H1 (cell line): Measurements from ENCODE around the gene NME1. TPM values are rescaled to one million over a fixed set of nuclear protein-coding genes. Genes with fewer than 3 reads are reported as not detected.

Source experiments
- CTCF ChIA-PET: fragments of 300-600 bp; sonication (Branson Sonifier 250); formaldehyde crosslinking; loops from one replicate; lab custom pipeline; 2021; ENCODE audit not compliant: partially characterized antibody; lab: Charles Lee
- POLR2A ChIA-PET: fragments of 300-600 bp; sonication (Branson Sonifier 250); formaldehyde crosslinking; loops from one replicate; lab custom pipeline; 2021; ENCODE audit warnings: inconsistent platforms; ENCODE audit not compliant: partially characterized antibody; lab: Charles Lee
- DNase-seq, 2 experiments: peaks; one replicate each; pipeline versions ENCODE4 v3.0.0 to v3.0.0-alpha.2; 2010 to 2022; ENCODE audit warnings: low spot score in 2 of 2, low read depth in 1 of 2, mixed read lengths in 1 of 2
- FAIRE-seq: peaks from 2 replicates; lab custom pipeline; 2011; peaks lifted over from hg19 to GRCh38; lab: Jason Lieb, UNC
- H2AFZ ChIP-seq: 2 replicates; pipeline ENCODE4 v1.8.1; 2012; ENCODE audit warnings: low read length, inconsistent platforms
- H2AK5ac ChIP-seq: 2 replicates; pipeline ENCODE4 v1.6.1; 2013; ENCODE audit warnings: low read depth, low read length
- H2BK120ac ChIP-seq: replicated peaks from 2 replicates; pipeline ENCODE3; 2013; ENCODE audit warnings: low read depth, low read length, inconsistent platforms
- H2BK12ac ChIP-seq: 2 replicates; pipeline ENCODE4 v1.6.1; 2013; ENCODE audit warnings: low read depth, low read length
- H2BK15ac ChIP-seq: 2 replicates; pipeline ENCODE4 v1.6.1; 2013; ENCODE audit warnings: low read length
- H2BK20ac ChIP-seq: 2 replicates; pipeline ENCODE4 v1.6.1; 2013; ENCODE audit warnings: low read length
- H2BK5ac ChIP-seq: 2 replicates; pipeline ENCODE4 v1.6.1; 2013; ENCODE audit warnings: low read depth, low read length
- H3K14ac ChIP-seq: 2 replicates; pipeline ENCODE4 v1.6.1; 2013; ENCODE audit warnings: inconsistent platforms; ENCODE audit not compliant: insufficient read length
- H3K18ac ChIP-seq: 2 replicates; pipeline ENCODE4 v1.6.1; 2013; ENCODE audit warnings: low read length; ENCODE audit errors: extremely low read depth
- H3K23ac ChIP-seq: 2 replicates; pipeline ENCODE4 v1.6.1; 2013; ENCODE audit warnings: inconsistent platforms; ENCODE audit not compliant: insufficient read length
- H3K23me2 ChIP-seq: 2 replicates; pipeline ENCODE4 v1.6.1; 2013; ENCODE audit warnings: low read depth, low read length
- H3K27ac ChIP-seq: 2 replicates; pipeline ENCODE4 v1.6.1; 2011; ENCODE audit warnings: low read depth, low read length, inconsistent platforms
- H3K27me3 ChIP-seq, 4 experiments: replicated peaks in 1 of 4; 1 replicate in 1 of 4; 2 replicates in 3 of 4; pipeline versions ENCODE4 v1.6.1 to v1.8.1; 2011 to 2013; ENCODE audit warnings: low read length in 3 of 4, mild to moderate bottlenecking in 3 of 4, inconsistent platforms in 2 of 4, mixed read lengths in 2 of 4, moderate library complexity in 1 of 4; ENCODE audit not compliant: control insufficient read depth in 3 of 4, insufficient read depth in 3 of 4; ENCODE audit errors: extremely low read depth in 1 of 4
- H3K36me3 ChIP-seq, 4 experiments: 2 replicates each; pipeline versions ENCODE4 v1.6.1 to v1.8.1; 2011 to 2013; ENCODE audit warnings: mild to moderate bottlenecking in 4 of 4, low read length in 3 of 4, moderate library complexity in 2 of 4, control low read depth in 1 of 4, inconsistent platforms in 1 of 4; ENCODE audit not compliant: insufficient read depth in 4 of 4, control insufficient read depth in 2 of 4
- H3K4ac ChIP-seq: replicated peaks from 2 replicates; pipeline ENCODE3; 2013; ENCODE audit warnings: low read length, low read depth, mixed read lengths, inconsistent platforms; ENCODE audit not compliant: insufficient read length
- H3K4me1 ChIP-seq, 4 experiments: replicated peaks in 1 of 4; 1 replicate in 1 of 4; 2 replicates in 3 of 4; pipeline versions ENCODE4 v1.6.1 to v1.8.1; 2011 to 2013; ENCODE audit warnings: low read length in 3 of 4, inconsistent platforms in 2 of 4, mixed read lengths in 1 of 4; ENCODE audit not compliant: insufficient read depth in 4 of 4, control insufficient read depth in 3 of 4
- H3K4me2 ChIP-seq, 2 experiments: 2 replicates each; pipeline versions ENCODE4 v1.6.1 to v1.8.1; 2011 to 2013; ENCODE audit warnings: low read depth in 2 of 2, low read length in 2 of 2, control low read depth in 1 of 2, inconsistent platforms in 1 of 2, mild to moderate bottlenecking in 1 of 2; ENCODE audit not compliant: insufficient read depth in 1 of 2
- H3K4me3 ChIP-seq, 4 experiments: fragments of 200-600, 300-600 bp in 1 of 4; sonication (generic), shearing (Covaris generic), sonication (Bioruptor Twin) in 1 of 4; 2 replicates each; pipeline versions ENCODE4 v1.5.1 to v1.8.1; 2011 to 2016; ENCODE audit warnings: low read length in 4 of 4, low read depth in 3 of 4, control low read depth in 2 of 4, inconsistent platforms in 2 of 4, mild to moderate bottlenecking in 2 of 4, mixed read lengths in 1 of 4, moderate library complexity in 1 of 4; ENCODE audit not compliant: insufficient read depth in 2 of 4; ENCODE audit errors: extremely low read depth in 1 of 4
- H3K56ac ChIP-seq: replicated peaks from 2 replicates; pipeline ENCODE3; 2013; ENCODE audit warnings: low read depth, mild to moderate bottlenecking, mixed read lengths, low read length, inconsistent platforms; ENCODE audit not compliant: insufficient read length
- H3K79me1 ChIP-seq: 2 replicates; pipeline ENCODE4 v1.6.1; 2013; ENCODE audit warnings: low read depth, low read length, control low read depth
- H3K79me2 ChIP-seq, 2 experiments: 2 replicates each; pipeline versions ENCODE4 v1.6.1 to v1.8.1; 2012 to 2013; ENCODE audit warnings: low read length in 2 of 2, mild to moderate bottlenecking in 2 of 2, inconsistent platforms in 1 of 2; ENCODE audit not compliant: insufficient read depth in 2 of 2, control insufficient read depth in 1 of 2
- H3K9ac ChIP-seq, 4 experiments: replicated peaks in 1 of 4; 1 replicate in 1 of 4; 2 replicates in 3 of 4; pipeline versions ENCODE4 v1.6.1 to v1.8.1; 2011 to 2013; ENCODE audit warnings: low read depth in 3 of 4, low read length in 3 of 4, control low read depth in 2 of 4, mild to moderate bottlenecking in 2 of 4, moderate library complexity in 2 of 4, inconsistent platforms in 1 of 4; ENCODE audit errors: extremely low read depth in 1 of 4
- H3K9me3 ChIP-seq, 2 experiments: 2 replicates each; pipeline versions ENCODE4 v1.6.1 to v1.8.1; 2012 to 2013; ENCODE audit warnings: mild to moderate bottlenecking in 2 of 2, moderate library complexity in 2 of 2, control low read depth in 1 of 2, inconsistent platforms in 1 of 2, low read depth in 1 of 2, low read length in 1 of 2, mixed read lengths in 1 of 2; ENCODE audit not compliant: insufficient read depth in 2 of 2
- H4K20me1 ChIP-seq, 2 experiments: replicated peaks in 1 of 2; 2 replicates each; pipeline versions ENCODE3 to v1.8.1; 2011 to 2013; ENCODE audit warnings: inconsistent platforms in 2 of 2, low read length in 2 of 2, mild to moderate bottlenecking in 1 of 2; ENCODE audit not compliant: insufficient read depth in 2 of 2, control insufficient read depth in 1 of 2
- H4K5ac ChIP-seq: 2 replicates; pipeline ENCODE4 v1.6.1; 2013; ENCODE audit warnings: low read length, low read depth, mixed read lengths, inconsistent platforms; ENCODE audit not compliant: insufficient read length
- H4K8ac ChIP-seq: 2 replicates; pipeline ENCODE4 v1.8.0; 2013; ENCODE audit warnings: mild to moderate bottlenecking, moderate library complexity, low read length, inconsistent platforms; ENCODE audit not compliant: insufficient read depth; ENCODE audit errors: extremely low read depth
- H4K91ac ChIP-seq: replicated peaks from 2 replicates; pipeline ENCODE3; 2013; ENCODE audit warnings: low read length, mixed read lengths, inconsistent platforms; ENCODE audit not compliant: insufficient read length
- CTBP2 ChIP-seq: IDR thresholded peaks from 2 replicates; pipeline ENCODE4 v1.7.0; 2011; ENCODE audit warnings: borderline replicate concordance, mild to moderate bottlenecking, moderate library complexity, mixed read lengths, low read length; ENCODE audit not compliant: insufficient read depth, insufficient read length
- GTF2F1 ChIP-seq: IDR thresholded peaks from 2 replicates; pipeline ENCODE4 v1.6.1; 2012; ENCODE audit warnings: low read depth, low read length, improper control_type of control experiment, borderline replicate concordance
- HDAC6 ChIP-seq: IDR thresholded peaks from one replicate; pipeline ENCODE4 v1.7.1; 2012; ENCODE audit warnings: low read depth, mild to moderate bottlenecking, inconsistent platforms, low read length, moderate library complexity
- JUND ChIP-seq: IDR thresholded peaks from 2 replicates; pipeline ENCODE4 v1.6.1; 2011; ENCODE audit warnings: mild to moderate bottlenecking, improper control_type of control experiment, low read length
- KDM5A ChIP-seq: fragments of 200-600 bp; IDR thresholded peaks from 2 replicates; pipeline ENCODE4 v1.7.1; 2012; ENCODE audit warnings: mild to moderate bottlenecking, low read length, inconsistent platforms, mixed read lengths
- RXRA ChIP-seq: IDR thresholded peaks from 2 replicates; pipeline ENCODE4 v1.6.1; 2011; ENCODE audit warnings: low read depth, mild to moderate bottlenecking, low read length, moderate library complexity; ENCODE audit not compliant: insufficient read depth
- SAP30 ChIP-seq: fragments of 300-600 bp; sonication (generic); IDR thresholded peaks from 2 replicates; pipeline ENCODE4 v1.7.1; 2012; ENCODE audit warnings: low read length, moderate library complexity, mild to moderate bottlenecking, inconsistent platforms; ENCODE audit not compliant: insufficient read depth, insufficient replicate concordance
- SIRT6 ChIP-seq: IDR thresholded peaks from one replicate; pipeline ENCODE4 v1.7.1; 2012; ENCODE audit warnings: low read length, inconsistent platforms
- SP4 ChIP-seq: IDR thresholded peaks from 2 replicates; pipeline ENCODE4 v1.6.1; 2012; ENCODE audit warnings: low read length, inconsistent platforms
- WGBS, 2 experiments: shearing (Covaris generic) in 1 of 2; methylation state at CpG; one replicate each; pipeline versions ENCODE4 v1.1.6 to v1.1.7; 2013 to 2015; ENCODE audit warnings: low lambda C conversion rate in 2 of 2, mixed read lengths in 2 of 2, inconsistent platforms in 1 of 2, low coverage in 1 of 2, missing lambda C conversion rate in 1 of 2; ENCODE audit not compliant: insufficient replicate concordance in 2 of 2, insufficient coverage in 1 of 2, insufficient read length in 1 of 2; ENCODE audit errors: extremely low coverage in 1 of 2, missing lambda C conversion rate in 1 of 2; 5-methylcytosine and 5-hydroxymethylcytosine counted together
- polyA plus RNA-seq, 7 experiments: library from polyadenylated mRNA; depleted of rRNA in 3 of 7; stranded (reverse) in 5 of 7; unstranded in 2 of 7; fragments of >200 nt in 5 of 7; fragments of 200-250 nt in 2 of 7; gene quantifications; 1 replicate in 5 of 7; 2 replicates in 1 of 7; 4 replicates in 1 of 7; pipeline versions ENCODE4 v1.2.1 to v1.2.3, GENCODE V29; 2011 to 2013; ENCODE audit warnings: missing spikeins in 2 of 7, mixed read lengths in 2 of 7
- total RNA-seq: library from RNA; stranded (reverse); fragmentation: NEBNext Ultra II Directional; extraction: Animal tissue kit (Norgen Biotek cat#: 25700); gene quantifications from 2 replicates; pipeline ENCODE4 v1.2.1, GENCODE V29; 2021
- TF ChIP-seq, protein P1 (sequence below): IDR thresholded peaks from 2 replicates; pipeline ENCODE4 v1.6.1; 2012; ENCODE audit warnings: inconsistent platforms

The NME1 gene
- total and polyA plus RNA-seq, 2 of the 8 experiments (the other 6 are each of a cell fraction or from before 2014, with no cell fraction given): 307 to 380 TPM

DNA sequence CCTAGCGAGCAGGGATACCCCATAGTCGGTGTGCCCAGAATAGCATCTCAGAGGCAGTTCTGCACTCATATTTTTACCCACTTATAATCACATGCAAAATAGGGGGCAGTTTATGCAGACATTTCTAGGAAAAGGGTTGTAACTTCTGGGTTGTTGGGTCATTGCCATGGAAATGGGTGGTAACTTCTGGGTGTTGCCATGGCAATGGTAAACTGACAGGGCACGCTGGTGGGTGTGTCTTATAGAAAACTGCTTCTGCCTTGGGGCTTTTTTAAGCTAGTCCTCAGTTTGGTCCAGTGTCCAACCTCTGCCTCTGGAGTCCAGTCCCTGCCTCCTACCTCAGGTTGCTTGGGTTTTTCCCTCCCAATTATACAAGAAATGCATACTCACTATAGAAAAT lies 25.3 kb upstream of the NME1 start:
- TF ChIP-seq RXRA (no peak), CTBP2 (no peak), SIRT6 (no peak), HDAC6 (no peak), KDM5A (no peak), JUND (no peak), SAP30 (no peak), GTF2F1 (no peak), SP4 (no peak)
- TF ChIP-seq, protein P1, sequence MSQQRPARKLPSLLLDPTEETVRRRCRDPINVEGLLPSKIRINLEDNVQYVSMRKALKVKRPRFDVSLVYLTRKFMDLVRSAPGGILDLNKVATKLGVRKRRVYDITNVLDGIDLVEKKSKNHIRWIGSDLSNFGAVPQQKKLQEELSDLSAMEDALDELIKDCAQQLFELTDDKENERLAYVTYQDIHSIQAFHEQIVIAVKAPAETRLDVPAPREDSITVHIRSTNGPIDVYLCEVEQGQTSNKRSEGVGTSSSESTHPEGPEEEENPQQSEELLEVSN: no peak
- no peaks in the 10 kb centered on the region for H3K4me1 ChIP-seq
- CTCF ChIA-PET: interaction anchor here (1.1 to 1.7 kb wide), 3 partner anchors 11 to 127 kb away, joined by 3 read pairs; no protein-coding TSS in a partner anchor
- H4K20me1 ChIP-seq: no peaks in the 10 kb centered on the region
- no peak overlapping the region for H4K91ac ChIP-seq
- H3K9ac ChIP-seq: no peak overlapping the region
- H3K18ac ChIP-seq: no peak overlapping the region
- H3K14ac ChIP-seq: no peak overlapping the region
- H3K4ac ChIP-seq: no peak overlapping the region
- H2BK12ac ChIP-seq: no peak overlapping the region
- H3K9me3 ChIP-seq: no peaks in the 10 kb centered on the region
- H2AK5ac ChIP-seq: no peak overlapping the region
- H3K23ac ChIP-seq: no peak overlapping the region
- POLR2A ChIA-PET: interaction anchor here (0.5 kb wide), 1 partner anchor 117 kb away, joined by 3 read pairs; no protein-coding TSS in a partner anchor
- H3K23me2 ChIP-seq: no peaks in the 10 kb centered on the region
- WGBS, 2 experiments: 92% methylated on average over 3 of the region's 3 CpGs; no CpG with 5 or more reads in 1 of the 2 experiments
- no peak overlapping the region for H2BK5ac ChIP-seq
- no peak overlapping the region for H3K4me2 ChIP-seq
- no peaks in the 10 kb centered on the region for H3K36me3 ChIP-seq
- H3K79me2 ChIP-seq: no peaks in the 10 kb centered on the region
- no peaks in the 10 kb centered on the region for H3K79me1 ChIP-seq
- no peaks in the 10 kb centered on the region for H3K27me3 ChIP-seq
- H2AFZ ChIP-seq: no peak overlapping the region
- H4K8ac ChIP-seq: no peak overlapping the region
- no peak overlapping the region for H3K4me3 ChIP-seq
- H2BK15ac ChIP-seq: no peak overlapping the region
- no peak overlapping the region for H4K5ac ChIP-seq
- H2BK120ac ChIP-seq: no peak overlapping the region
- no peak overlapping the region for H3K27ac ChIP-seq
- no peak overlapping the region for H2BK20ac ChIP-seq
- DNase-seq (no peak), FAIRE-seq (no peak)
- H3K56ac ChIP-seq: no peak overlapping the region
